COLO668 (cell line): ENCODE measurements around the gene MRPL34.

Source experiments
- DNase-seq: peaks from one replicate; lab custom pipeline; 2025; ENCODE audit not compliant: unreplicated experiment; lab: John Stamatoyannopoulos, UW

The MRPL34 gene

GRCh38 chr19:17309198-17309964 lies 3.7 kb downstream of the MRPL34 start, which contains the start of gene DDA1:
Gene DDA1, plus strand, starts transcription at chr19:17309563. Its CDS starts 92 bp downstream, at chr19:17309655.
- peak; percentile 98 for DNase-seq

- no peak for DNase-seq
Measured at GRCh38 chr19:17309965-17310461, 4.3 kb downstream of the MRPL34 start.

DNA sequence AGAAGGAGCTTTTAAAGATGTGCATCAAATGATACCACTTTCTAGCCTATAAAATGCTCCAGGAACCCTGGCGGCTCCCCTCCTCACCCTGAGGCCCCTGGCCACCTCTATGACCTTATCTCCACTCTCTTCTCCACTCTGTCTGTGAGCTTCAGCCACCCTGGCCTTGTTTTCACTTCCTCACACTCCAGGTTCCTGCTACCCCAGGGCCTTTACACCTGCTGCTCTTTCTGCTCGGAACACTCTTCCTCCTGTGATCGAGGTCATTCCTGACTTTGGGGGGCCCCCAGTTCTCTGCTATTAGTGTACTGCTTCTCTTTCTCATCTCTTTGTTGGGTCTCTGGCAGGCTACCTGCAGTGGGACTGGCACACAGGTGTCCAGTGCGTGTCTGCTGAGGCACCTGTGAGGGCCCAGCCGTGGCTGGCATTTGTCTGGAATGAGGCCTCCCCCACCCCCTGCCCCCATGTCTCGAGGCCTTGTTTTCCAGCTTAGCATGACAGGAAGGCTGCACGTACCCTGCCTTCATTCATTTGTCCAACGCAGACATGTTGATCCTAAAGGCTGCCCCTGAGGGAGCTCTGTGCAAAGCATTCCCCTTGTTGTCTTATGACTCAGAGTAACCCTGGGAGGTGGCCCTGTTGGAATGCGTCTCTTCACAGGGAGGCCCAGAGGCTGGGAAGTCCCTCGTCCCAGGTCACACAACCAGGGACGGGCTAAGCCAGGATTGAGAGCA lies 6.0 kb downstream of the MRPL34 start:
- no peak for DNase-seq

DNA sequence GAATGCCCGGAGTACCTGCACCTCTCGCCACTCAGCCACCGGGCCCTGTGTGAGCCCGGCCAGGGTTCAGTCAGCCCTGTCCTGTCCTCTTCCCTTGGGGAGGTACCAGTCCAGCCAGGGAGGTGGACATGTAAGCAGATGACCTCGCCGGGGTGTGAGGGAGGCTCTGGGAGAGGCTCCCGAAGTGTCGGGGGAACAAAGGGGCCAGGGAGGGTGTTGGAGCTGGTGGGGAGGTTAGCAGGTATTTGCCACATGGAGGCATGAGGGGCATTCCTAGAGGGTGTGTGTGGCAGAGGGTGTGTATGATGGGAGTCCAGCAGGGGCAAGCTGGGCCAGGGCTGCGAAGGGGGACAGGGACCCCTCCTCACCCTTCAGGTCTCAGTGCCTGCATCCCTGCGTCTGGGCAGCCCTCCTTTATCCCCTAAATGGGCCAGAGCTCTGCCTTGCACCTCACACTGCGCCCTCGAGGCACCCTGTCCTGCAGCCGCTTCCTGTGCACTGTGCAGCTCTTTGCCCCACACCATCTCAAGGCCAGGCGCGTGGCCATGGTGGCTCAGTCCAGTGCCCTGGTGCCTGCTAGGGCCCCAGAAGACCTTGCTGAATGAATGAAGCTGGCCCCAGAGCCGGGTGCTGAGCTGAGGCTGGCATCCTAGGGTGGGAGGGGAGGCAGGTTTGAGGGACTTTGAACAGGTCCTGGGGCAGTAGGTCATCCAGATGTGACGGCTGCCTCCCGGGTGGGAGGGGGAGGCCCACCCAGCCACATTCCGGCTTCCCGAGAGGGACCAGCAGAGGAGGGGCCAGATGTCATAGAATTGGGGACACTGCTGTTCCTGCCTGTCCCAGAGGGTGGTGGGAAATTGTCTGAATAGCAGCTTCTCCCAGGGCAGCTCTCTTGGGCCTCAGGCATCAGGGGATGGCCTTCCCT lies 6.8 kb downstream of the MRPL34 start:
- DNase-seq, result no peak

DNA sequence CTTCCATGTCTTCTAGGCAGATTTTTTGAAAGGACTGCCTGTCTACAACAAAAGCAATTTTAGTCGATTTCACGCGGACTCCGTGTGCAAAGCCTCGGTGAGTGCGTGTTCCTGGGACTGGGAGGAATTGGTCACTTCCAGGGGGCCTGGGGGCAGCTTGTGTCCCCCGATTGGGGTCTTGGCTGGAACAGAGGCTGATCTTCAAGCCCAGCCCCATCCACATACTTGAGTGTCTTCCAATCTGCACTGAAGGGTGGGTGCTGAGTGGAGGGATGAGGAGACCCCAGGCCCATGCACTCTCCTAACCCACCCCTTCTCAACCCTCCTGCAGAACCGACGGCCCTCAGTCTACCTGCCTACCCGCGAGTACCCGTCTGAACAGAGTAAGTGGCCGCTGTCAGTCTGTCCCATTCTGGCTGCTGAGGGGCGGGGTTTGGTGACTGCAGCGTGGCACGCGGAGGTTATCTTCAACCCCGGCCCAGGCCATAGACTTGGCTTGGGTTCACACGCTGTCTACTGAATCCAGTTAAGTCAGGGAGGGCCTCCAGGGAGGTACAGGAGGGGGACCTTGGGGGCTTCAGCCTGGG lies 8.4 kb downstream of the MRPL34 start:
- DNase-seq, result no peak

- no peak for DNase-seq
Measured at GRCh38 chr19:17318966-17319365, 13.3 kb downstream of the MRPL34 start.

- no peak for DNase-seq
Measured at GRCh38 chr19:17319473-17320238, 14.0 kb downstream of the MRPL34 start.

- no peak for DNase-seq
Measured at GRCh38 chr19:17320435-17320834, 14.8 kb downstream of the MRPL34 start.

- DNase-seq, result no peak
Measured at GRCh38 chr19:17321655-17322489, 16.2 kb downstream of the MRPL34 start.

GRCh38 chr19:17322854-17323253 lies 17.2 kb downstream of the MRPL34 start:
- DNase-seq, result no peak

GRCh38 chr19:17323300-17323963 lies 17.8 kb downstream of the MRPL34 start:
- no peak for DNase-seq

GRCh38 chr19:17323964-17324332 lies 18.3 kb downstream of the MRPL34 start:
- no peak for DNase-seq

DNA sequence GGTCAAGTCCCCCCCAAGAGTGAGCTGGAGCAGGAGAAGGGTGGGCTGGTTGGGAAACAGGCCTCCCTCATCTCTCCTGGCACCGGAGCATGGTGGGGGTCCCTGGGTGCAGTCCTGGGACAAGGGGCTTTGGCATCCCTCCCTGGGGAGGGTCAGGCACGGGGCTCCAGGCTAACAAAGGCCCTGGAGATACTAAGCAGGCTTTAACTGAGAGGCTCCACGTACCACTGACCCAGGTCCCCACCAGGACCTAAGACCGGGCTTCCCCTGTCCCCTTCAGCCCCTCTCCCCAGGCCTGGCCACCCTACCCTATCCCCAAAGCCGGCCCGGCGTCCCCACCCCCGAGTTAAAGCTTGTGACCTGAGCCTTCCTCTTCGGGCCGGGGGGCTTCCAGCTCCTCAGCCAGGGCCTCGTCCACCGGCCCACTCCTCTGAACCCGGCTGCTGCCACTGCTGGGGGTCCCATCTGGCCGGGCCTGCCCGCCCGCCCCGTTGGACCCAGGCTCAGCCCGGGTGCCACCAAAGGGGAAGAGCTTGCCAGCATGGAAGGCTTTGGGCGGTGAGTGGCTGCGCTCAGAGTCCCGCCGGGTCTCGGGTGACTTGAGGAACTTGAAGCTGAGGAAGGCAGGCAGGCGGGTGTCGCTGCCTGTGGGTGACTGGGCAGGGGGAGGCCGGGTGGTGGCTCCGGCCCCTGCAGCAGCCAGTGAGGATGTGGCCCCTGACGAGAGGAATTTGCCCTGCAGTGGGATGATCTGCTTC lies 18.9 kb downstream of the MRPL34 start:
- DNase-seq, result no peak

GRCh38 chr19:17325133-17325532 lies 19.5 kb downstream of the MRPL34 start:
- no peak for DNase-seq

- no peak for DNase-seq
Measured at GRCh38 chr19:17325881-17326594, 20.4 kb downstream of the MRPL34 start.

- DNase-seq, result no peak
Measured at GRCh38 chr19:17326595-17326966, 20.9 kb downstream of the MRPL34 start.

- no peak for DNase-seq
Measured at GRCh38 chr19:17327068-17327653, 21.5 kb downstream of the MRPL34 start.
